ENCODE data around the gene KCNMA1.

DNA sequence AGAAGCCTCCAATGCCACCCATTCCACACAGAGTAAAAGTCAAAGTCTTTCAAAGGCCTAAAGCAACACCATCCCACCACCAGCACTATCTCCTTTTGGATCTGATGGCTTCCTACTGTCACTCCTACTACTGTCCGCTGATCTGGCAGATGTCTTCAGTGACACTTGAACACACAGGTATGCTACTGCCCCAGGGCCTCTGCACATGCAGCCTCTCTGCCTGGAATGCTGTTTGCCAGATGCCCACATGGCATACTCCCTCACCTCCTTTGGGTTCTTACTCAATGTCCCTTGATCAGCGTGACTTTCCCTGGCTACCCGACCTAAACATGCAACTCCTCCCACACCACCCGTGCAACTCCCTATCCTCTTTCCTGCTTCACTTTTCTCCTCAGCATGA lies 512.4 kb downstream of the KCNMA1 start:
- TF ChIP-seq EP300 (IDR thresholded peaks at IDR 0.05) (no peak), POLR2AphosphoS5 (IDR thresholded peaks at IDR 0.05) (no peak)
- TF ChIP-seq, protein P1, sequence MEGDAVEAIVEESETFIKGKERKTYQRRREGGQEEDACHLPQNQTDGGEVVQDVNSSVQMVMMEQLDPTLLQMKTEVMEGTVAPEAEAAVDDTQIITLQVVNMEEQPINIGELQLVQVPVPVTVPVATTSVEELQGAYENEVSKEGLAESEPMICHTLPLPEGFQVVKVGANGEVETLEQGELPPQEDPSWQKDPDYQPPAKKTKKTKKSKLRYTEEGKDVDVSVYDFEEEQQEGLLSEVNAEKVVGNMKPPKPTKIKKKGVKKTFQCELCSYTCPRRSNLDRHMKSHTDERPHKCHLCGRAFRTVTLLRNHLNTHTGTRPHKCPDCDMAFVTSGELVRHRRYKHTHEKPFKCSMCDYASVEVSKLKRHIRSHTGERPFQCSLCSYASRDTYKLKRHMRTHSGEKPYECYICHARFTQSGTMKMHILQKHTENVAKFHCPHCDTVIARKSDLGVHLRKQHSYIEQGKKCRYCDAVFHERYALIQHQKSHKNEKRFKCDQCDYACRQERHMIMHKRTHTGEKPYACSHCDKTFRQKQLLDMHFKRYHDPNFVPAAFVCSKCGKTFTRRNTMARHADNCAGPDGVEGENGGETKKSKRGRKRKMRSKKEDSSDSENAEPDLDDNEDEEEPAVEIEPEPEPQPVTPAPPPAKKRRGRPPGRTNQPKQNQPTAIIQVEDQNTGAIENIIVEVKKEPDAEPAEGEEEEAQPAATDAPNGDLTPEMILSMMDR (IDR thresholded peaks at IDR 0.05): no peak
